ENCODE measurements around the gene MLPH. TPM values are rescaled to one million over a fixed set of nuclear protein-coding genes. Genes with fewer than 3 reads are reported as not detected.

The MLPH gene
- total RNA-seq, 1 donor from 2014 or later, result not detected

DNA sequence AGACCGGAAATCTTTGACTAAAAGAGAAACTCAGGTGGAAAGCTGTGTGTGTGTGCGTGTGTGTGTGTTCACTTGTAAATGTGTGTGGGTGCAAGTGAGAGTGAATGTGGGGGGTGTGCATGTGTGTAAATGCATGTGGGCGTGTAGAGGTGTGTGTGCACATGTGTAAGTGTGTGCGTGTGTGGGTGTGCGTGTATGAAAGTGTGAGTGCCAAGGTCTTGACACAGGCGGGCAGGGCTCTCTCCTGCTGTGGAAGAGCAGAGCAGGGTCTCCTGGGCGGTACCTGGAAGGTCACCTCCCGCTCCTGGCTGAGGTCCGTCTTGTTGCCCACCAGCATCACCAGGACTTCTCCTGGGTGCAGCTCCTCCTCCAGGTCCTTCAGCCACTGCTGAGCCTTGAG lies 89.9 kb downstream of the MLPH start:
- Histone ChIP-seq H4K20me1 (ENCODE audit: low read depth) (no peaks in the 10 kb centered on the region), H3K36me3 (no peaks in the 10 kb centered on the region), H3K27me3 (no peaks in the 10 kb centered on the region), H3K4me3 (no peak overlapping the region), H3F3A (ENCODE audit: low read depth) (no peaks in the 10 kb centered on the region), H3K9me3 (ENCODE audit: low read depth) (no peaks in the 10 kb centered on the region), H3K9ac (no peak overlapping the region), H3K4me2 (no peak overlapping the region), H2AFZ (replicated peaks) (no peak overlapping the region), H3K79me2 (ENCODE audit: low read depth) (no peaks in the 10 kb centered on the region), H3K27ac (no peak overlapping the region), H3K4me1 (peaks cover 3% of the 10 kb centered on the region)
- no peak overlapping the region for H3K27ac Mint-ChIP-seq
- peaks cover 12% of the 10 kb centered on the region for H3K4me1 Mint-ChIP-seq
- no peaks in the 10 kb centered on the region for H3K9me3 Mint-ChIP-seq
- no peaks in the 10 kb centered on the region for H3K36me3 Mint-ChIP-seq
- no peak overlapping the region for H3K4me3 Mint-ChIP-seq
- DNase-seq (ENCODE audit: low spot score), result no peak
- TF ChIP-seq EZH2 (IDR thresholded peaks at IDR 0.05), result no peak
- TF ChIP-seq EZH2phosphoT487 (IDR thresholded peaks at IDR 0.05), result no peak
- TF ChIP-seq, protein P1, sequence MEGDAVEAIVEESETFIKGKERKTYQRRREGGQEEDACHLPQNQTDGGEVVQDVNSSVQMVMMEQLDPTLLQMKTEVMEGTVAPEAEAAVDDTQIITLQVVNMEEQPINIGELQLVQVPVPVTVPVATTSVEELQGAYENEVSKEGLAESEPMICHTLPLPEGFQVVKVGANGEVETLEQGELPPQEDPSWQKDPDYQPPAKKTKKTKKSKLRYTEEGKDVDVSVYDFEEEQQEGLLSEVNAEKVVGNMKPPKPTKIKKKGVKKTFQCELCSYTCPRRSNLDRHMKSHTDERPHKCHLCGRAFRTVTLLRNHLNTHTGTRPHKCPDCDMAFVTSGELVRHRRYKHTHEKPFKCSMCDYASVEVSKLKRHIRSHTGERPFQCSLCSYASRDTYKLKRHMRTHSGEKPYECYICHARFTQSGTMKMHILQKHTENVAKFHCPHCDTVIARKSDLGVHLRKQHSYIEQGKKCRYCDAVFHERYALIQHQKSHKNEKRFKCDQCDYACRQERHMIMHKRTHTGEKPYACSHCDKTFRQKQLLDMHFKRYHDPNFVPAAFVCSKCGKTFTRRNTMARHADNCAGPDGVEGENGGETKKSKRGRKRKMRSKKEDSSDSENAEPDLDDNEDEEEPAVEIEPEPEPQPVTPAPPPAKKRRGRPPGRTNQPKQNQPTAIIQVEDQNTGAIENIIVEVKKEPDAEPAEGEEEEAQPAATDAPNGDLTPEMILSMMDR (IDR thresholded peaks at IDR 0.05), result no peak
- peaks cover 6% of the 10 kb centered on the region for H3K27me3 Mint-ChIP-seq (ENCODE audit: insufficient read depth, low read depth)

DNA sequence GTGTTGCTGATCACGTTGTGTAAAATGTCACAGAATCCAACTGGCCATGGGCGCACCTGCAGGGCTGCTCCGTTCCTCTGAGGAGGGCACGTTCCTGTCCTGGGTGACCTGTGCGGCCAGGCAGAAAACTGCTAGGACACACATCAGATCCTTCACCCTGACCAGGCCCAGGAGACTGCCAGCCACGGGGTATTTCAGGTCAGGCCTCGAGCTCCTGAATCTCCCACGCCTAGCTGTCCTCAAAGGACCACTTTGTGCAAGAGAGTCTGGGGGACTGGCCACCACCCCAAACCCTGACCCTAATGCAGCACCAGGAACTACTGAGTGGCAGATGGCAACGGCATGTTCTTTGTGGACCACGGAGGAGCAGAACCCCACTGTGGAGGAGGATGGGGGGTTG lies 90.4 kb downstream of the MLPH start:
- peaks cover 8% of the 10 kb centered on the region for H3K4me1 Mint-ChIP-seq
- TF ChIP-seq EZH2phosphoT487 (IDR thresholded peaks at IDR 0.05) (no peak), EZH2 (IDR thresholded peaks at IDR 0.05) (no peak)
- TF ChIP-seq, protein P1 (IDR thresholded peaks at IDR 0.05), result no peak
- Histone ChIP-seq H3K79me2 (ENCODE audit: low read depth) (no peaks in the 10 kb centered on the region), H3K4me3 (no peak overlapping the region), H3K9ac (no peak overlapping the region), H3K27me3 (no peaks in the 10 kb centered on the region), H3K4me2 (no peak overlapping the region), H2AFZ (replicated peaks) (no peak overlapping the region), H3K36me3 (no peaks in the 10 kb centered on the region), H3K27ac (no peak overlapping the region), H4K20me1 (ENCODE audit: low read depth) (no peaks in the 10 kb centered on the region), H3K4me1 (peaks cover 8% of the 10 kb centered on the region), H3K9me3 (ENCODE audit: low read depth) (no peaks in the 10 kb centered on the region), H3F3A (ENCODE audit: low read depth) (peaks cover 2% of the 10 kb centered on the region)
- DNase-seq (ENCODE audit: low spot score), result no peak
- no peak overlapping the region for H3K4me3 Mint-ChIP-seq
- peaks cover 5% of the 10 kb centered on the region for H3K27me3 Mint-ChIP-seq (ENCODE audit: insufficient read depth, low read depth)
- H3K27ac Mint-ChIP-seq, result no peak overlapping the region
- no peaks in the 10 kb centered on the region for H3K9me3 Mint-ChIP-seq
- H3K36me3 Mint-ChIP-seq, result no peaks in the 10 kb centered on the region

DNA sequence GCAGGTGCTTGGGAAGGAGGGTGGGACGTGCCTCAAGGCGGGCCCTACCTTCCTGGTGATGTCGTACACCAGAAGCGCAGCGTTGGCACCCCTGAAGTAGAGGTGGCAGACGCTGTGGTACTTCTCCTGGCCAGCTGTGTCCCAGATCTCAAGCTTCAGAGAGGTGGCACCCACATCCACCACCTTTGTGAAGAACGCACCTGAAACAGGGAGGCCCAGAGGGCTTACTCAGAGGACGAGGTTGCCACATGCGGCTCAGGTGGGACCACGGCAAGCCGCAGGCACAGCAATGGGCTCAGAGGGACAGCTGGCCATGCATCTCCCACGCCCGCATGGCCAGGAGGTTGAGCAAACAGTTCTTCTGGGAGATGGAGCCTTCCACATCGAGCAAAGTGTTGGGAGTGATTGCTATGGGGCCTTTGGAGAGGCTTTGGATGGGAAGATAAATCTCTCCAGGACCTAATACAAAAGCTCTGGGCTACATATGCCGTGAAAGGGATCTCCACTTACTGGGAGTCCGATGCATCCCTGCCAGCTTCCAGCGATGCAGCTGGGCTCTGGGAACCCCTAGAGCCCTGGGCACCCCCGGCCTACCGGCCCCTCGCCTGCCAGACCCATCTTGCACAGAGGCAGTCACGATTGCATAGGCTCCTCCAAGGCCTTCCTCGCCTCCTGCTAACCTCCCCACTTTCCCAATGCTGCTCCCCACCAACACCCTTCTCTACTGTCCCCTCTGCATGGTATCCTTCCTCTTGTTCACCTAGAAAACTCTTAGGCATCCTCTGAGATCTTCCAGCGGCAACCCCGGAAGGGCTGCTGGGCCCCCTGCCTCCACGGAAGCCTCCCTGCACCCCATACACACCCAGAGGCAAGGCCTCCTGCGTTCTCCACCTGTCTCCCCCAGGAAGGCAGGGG lies 91.2 kb downstream of the MLPH start:
- H3K4me2 ChIP-seq, result no peak overlapping the region
- no peak for DNase-seq (ENCODE audit: low spot score)
- H3K79me2 ChIP-seq (ENCODE audit: low read depth), result no peaks in the 10 kb centered on the region
- TF ChIP-seq, protein P1 (IDR thresholded peaks at IDR 0.05), result no peak
- TF ChIP-seq EZH2 (IDR thresholded peaks at IDR 0.05) (no peak), EZH2phosphoT487 (IDR thresholded peaks at IDR 0.05) (no peak)
- peaks cover 4% of the 10 kb centered on the region for H3F3A ChIP-seq (ENCODE audit: low read depth)
- no peak overlapping the region for H3K27ac ChIP-seq
- H3K27me3 ChIP-seq, result no peaks in the 10 kb centered on the region
- H3K9ac ChIP-seq, result no peak overlapping the region
- H3K4me3 ChIP-seq, result no peak overlapping the region
- Mint-ChIP-seq H3K27me3 (ENCODE audit: insufficient read depth, low read depth) (peaks cover 4% of the 10 kb centered on the region), H3K27ac (peak overlapping the region; percentile 27), H3K4me1 (peaks cover 9% of the 10 kb centered on the region), H3K36me3 (no peaks in the 10 kb centered on the region), H3K9me3 (no peaks in the 10 kb centered on the region), H3K4me3 (no peak overlapping the region)
- H3K36me3 ChIP-seq, result no peaks in the 10 kb centered on the region
- no peaks in the 10 kb centered on the region for H3K9me3 ChIP-seq (ENCODE audit: low read depth)
- H2AFZ ChIP-seq (replicated peaks), result no peak overlapping the region
- H3K4me1 ChIP-seq, result peaks cover 9% of the 10 kb centered on the region
- no peaks in the 10 kb centered on the region for H4K20me1 ChIP-seq (ENCODE audit: low read depth)

Measured in neural progenitor cell (in vitro differentiated cells).